Psoas muscle (tissue), 8 donors: ENCODE results near the gene C2CD4B. TPM values are rescaled to one million over a fixed set of nuclear protein-coding genes. Genes with fewer than 3 reads are reported as not detected.
A peak's percentile ranks its signal among the peaks of the same experiment; 100 is the strongest.

Experiments
- ATAC-seq, 4 donors: fragments of 200-7000 bp; cut with Tn5 transposase; one replicate each; pipeline ENCODE4 v1.9.1; 2020; ENCODE audit warnings: moderate library complexity in 3 of 4, mild to moderate bottlenecking in 2 of 4
- DNase-seq, 2 donors: peaks; one replicate each; pipeline ENCODE4 v3.0.0-alpha.2; 2020
- H3K27ac ChIP-seq: fragments of 200-600 bp; one replicate; pipeline ENCODE4 v1.8.0; 2022
- H3K27me3 ChIP-seq, 3 donors: fragments of 200-600 bp in 1 of 3; one replicate each; pipeline versions ENCODE4 v1.6.1 to v1.8.0; 2013 to 2022; ENCODE audit warnings: low read length in 2 of 3, mild to moderate bottlenecking in 2 of 3, moderate library complexity in 1 of 3; ENCODE audit not compliant: insufficient read depth in 3 of 3
- H3K36me3 ChIP-seq, 2 donors: fragments of 200-600 bp in 1 of 2; one replicate each; pipeline versions ENCODE4 v1.6.1 to v1.8.0; 2013 to 2022; ENCODE audit warnings: low read depth in 1 of 2, mild to moderate bottlenecking in 1 of 2, moderate library complexity in 1 of 2; ENCODE audit not compliant: insufficient read depth in 1 of 2
- H3K4me1 ChIP-seq: fragments of 200-600 bp; one replicate; pipeline ENCODE4 v1.8.0; 2022
- H3K4me3 ChIP-seq: fragments of 200-600 bp; one replicate; pipeline ENCODE4 v1.8.0; 2022; ENCODE audit warnings: mild to moderate bottlenecking
- H3K9me3 ChIP-seq: fragments of 200-600 bp; one replicate; pipeline ENCODE4 v1.8.0; 2022
- WGBS, 3 donors: extraction: QIAGEN DNeasy Blood & Tissue Kit; methylation state at CpG; one replicate each; pipeline versions ENCODE4 v1.1.6 to v1.1.7; 2013; 5-methylcytosine and 5-hydroxymethylcytosine counted together
- intact Hi-C, 2 donors: fragments of 100-400 bp; cut with DNase I; formaldehyde crosslinking; loops; one replicate each; pipeline versions ENCODE4 v1.11.0 to v1.14.2; 2022
- polyA plus RNA-seq, 3 donors: library from polyadenylated mRNA; stranded (reverse); fragments of 200-250 nt; gene quantifications; one replicate each; pipeline ENCODE4 v1.2.3, GENCODE V29; 2013
- total RNA-seq, 4 donors: library from RNA; stranded (reverse); fragmentation: NEBNext Ultra II Directional in 2 of 4; extraction: Animal tissue kit (Norgen Biotek cat#: 25700) in 2 of 4; gene quantifications; one replicate each; pipeline versions ENCODE4 v1.2.1 to v1.2.4, GENCODE V29; 2021 to 2023
- TF ChIP-seq, protein P1 (sequence below): fragments of 200-600 bp; IDR thresholded peaks from one replicate; pipeline ENCODE4 v1.8.0; 2022; ENCODE audit warnings: antibody characterized with exemption
- donor health status: healthy with polysubstance abuse.
- donor health status: DM: no; HTN: no; CAD: no; lungs with moderate emphysema.
- donor health status: Bipolar disorder and iron deficiency.
- donor health status: healthy.
- donor health status: DM: yes; HTN: yes; CAD: no.
- donor health status: DM: no; HTN: no; CAD: no.
- donor health status: DM: no; HTN: no; CAD: no.
- donor health status: DM: yes; HTN: yes; CAD: no.

C2CD4B gene
- total and polyA plus RNA-seq, 7 donors = 0.17 to 8.6 (median 1.0) TPM

DNA sequence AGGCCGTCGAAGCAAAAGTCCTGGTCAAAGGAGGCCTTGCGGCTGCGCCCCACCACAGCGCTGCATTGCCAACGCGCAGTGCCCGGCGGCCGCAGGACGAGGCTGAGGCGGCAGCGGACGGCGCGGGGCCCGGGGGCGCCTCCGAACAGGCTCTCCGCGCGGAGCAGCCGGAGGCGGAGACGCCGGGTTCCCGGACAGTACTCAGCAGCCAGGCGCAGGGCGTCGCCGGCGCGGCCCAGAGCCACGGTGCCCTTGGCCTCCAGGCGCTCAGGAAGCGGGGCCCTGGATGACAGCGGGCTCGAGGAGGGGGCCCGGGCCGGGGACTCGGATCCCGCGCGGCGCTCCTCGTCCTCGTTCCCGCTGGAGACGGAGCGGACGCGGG, 1.1 kb downstream of the C2CD4B start:
- WGBS, 3 donors = 1 to 2% (median 1%) methylated on average over 26 to 52 of the region's 52 CpGs
- Histone ChIP-seq H3K4me1 (no peaks in the 10 kb centered on the region), H3K4me3 (peak overlapping the region; percentile 66), H3K27me3 (peaks cover 0 to 52% (median 9%) of the 10 kb centered on the region in 3 donors), H3K9me3 (no peaks in the 10 kb centered on the region), H3K36me3 (no peaks in the 10 kb centered on the region), H3K27ac (peak overlapping the region; percentile 44)
- intact Hi-C loops = loop anchor here in 1 of 2 donors (5.0 kb wide), 1 partner anchor 37 kb away; no protein-coding TSS in a partner anchor
- no peak for DNase-seq
- ATAC-seq = peak; percentile 27 to 43 (median 36)
- TF ChIP-seq, protein P1, sequence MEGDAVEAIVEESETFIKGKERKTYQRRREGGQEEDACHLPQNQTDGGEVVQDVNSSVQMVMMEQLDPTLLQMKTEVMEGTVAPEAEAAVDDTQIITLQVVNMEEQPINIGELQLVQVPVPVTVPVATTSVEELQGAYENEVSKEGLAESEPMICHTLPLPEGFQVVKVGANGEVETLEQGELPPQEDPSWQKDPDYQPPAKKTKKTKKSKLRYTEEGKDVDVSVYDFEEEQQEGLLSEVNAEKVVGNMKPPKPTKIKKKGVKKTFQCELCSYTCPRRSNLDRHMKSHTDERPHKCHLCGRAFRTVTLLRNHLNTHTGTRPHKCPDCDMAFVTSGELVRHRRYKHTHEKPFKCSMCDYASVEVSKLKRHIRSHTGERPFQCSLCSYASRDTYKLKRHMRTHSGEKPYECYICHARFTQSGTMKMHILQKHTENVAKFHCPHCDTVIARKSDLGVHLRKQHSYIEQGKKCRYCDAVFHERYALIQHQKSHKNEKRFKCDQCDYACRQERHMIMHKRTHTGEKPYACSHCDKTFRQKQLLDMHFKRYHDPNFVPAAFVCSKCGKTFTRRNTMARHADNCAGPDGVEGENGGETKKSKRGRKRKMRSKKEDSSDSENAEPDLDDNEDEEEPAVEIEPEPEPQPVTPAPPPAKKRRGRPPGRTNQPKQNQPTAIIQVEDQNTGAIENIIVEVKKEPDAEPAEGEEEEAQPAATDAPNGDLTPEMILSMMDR = no peak

DNA sequence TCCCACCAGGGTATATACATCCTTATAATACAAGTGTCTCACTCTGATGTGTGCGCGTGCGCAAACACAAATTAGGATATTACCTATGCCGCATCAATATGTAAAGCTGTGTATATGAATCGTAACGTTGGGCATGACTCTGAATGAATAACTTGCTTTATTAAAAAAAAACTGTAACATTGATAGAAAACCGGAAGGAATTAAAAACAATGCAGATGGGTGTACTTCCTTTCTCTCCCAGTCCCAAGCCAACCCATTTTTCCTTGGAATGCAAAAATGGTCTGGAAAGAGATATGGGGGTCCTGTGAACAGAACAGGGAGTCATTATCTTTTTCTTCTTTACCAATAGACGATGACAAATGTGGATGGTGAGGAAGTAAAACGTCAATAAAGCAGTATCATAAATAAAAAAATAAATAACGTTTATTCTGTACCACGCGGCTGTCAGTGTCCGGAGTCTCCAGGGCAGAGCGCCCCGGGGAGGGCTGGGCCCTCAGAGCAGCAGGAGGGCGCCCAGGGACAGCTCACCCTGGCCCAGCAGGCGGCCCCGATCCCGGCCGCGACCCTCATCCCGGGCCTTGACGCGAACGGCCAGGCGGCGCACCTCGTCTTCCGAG, 1.6 kb downstream of the C2CD4B start:
- no peak for DNase-seq
- peak overlapping the region; percentile 66 for H3K4me3 ChIP-seq
- intact Hi-C loops = loop anchor here in 1 of 2 donors (5.0 kb wide), 1 partner anchor 36 kb away; no protein-coding TSS in a partner anchor
- H3K9me3 ChIP-seq = no peaks in the 10 kb centered on the region
- H3K27ac ChIP-seq = peak overlapping the region; percentile 44
- H3K27me3 ChIP-seq = peaks cover 0 to 57% (median 9%) of the 10 kb centered on the region in 3 donors
- 25 to 26% (median 25%) methylated on average over 28 to 29 of the region's 29 CpGs for WGBS, 3 donors
- H3K36me3 ChIP-seq = no peaks in the 10 kb centered on the region
- TF ChIP-seq, protein P1 = no peak
- no peaks in the 10 kb centered on the region for H3K4me1 ChIP-seq
- ATAC-seq = peak in 2 of 4 donors; percentile 32 to 46

DNA sequence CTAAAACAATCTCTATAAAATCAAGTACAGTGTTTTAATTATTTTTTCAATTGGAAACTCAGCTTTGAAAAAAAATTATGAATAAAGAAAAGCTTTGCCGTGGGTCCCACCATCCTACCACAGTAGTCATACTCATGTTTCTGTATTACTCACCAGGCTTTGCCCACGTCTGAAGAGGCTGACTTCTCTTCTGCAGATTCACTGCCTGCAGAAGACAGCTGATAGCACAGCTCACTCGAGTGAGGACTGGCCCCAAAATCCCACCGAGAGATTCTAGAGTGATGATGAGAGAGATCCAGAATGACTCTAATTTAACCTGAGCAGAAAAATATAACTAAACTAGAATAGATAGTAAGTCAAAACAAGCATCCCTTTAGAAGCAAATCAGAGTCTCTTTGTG, 11.9 kb downstream of the C2CD4B start:
- TF ChIP-seq, protein P1 = no peak
- intact Hi-C loops = no loop called here
- no peaks in the 10 kb centered on the region for H3K27me3 ChIP-seq
- no peak overlapping the region for H3K4me3 ChIP-seq
- H3K9me3 ChIP-seq = no peaks in the 10 kb centered on the region
- H3K27ac ChIP-seq = no peak overlapping the region
- DNase-seq = no peak
- no peak for ATAC-seq
- no peaks in the 10 kb centered on the region for H3K36me3 ChIP-seq
- no peaks in the 10 kb centered on the region for H3K4me1 ChIP-seq
- WGBS, 3 donors = 51 to 57% (median 53%) methylated on average over 4 of the region's 4 CpGs

DNA sequence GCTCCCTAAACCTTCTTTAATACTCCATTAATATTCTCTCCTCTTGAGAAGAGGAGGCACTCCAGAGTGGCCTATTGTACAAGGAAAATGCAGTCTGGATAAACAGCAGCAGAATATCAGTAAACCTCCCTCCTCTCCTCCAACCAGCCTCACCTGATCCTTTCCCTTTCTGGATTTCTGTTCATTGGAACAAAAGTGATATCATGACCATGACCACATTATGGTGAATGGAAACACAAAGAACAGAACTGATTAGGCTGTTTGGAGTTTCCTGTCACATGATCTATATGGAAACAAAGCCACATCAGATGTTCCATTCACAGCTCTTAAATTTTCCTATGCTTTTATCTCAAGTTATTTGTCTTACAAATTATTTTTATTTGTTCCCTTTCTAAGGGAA, 14.6 kb downstream of the C2CD4B start:
- Histone ChIP-seq H3K4me3 (no peak overlapping the region), H3K4me1 (no peaks in the 10 kb centered on the region), H3K9me3 (no peaks in the 10 kb centered on the region), H3K36me3 (no peaks in the 10 kb centered on the region), H3K27me3 (no peaks in the 10 kb centered on the region), H3K27ac (no peak overlapping the region)
- intact Hi-C loops = no loop called here
- ATAC-seq = no peak
- DNase-seq = no peak
- TF ChIP-seq, protein P1 = no peak

DNA sequence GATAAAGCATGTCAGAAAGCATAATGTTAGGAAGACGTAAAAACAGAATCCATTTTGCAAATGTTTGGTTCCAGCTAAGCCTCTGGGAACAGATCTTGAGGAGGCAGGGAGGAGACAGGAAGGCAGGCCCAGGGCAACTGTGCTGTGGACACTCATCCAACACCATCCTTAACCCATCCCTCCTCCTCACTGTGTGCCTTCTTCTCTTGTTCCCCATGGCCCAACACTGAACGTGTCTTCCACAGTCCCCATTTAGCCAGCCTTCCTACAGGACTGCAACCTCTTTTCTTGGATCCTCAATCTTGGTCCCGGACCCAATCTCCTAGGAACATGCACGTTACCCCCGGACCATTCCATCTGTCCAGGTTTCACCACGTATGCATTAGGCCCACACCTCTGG, 15.4 kb downstream of the C2CD4B start:
- TF ChIP-seq, protein P1 = no peak
- intact Hi-C loops = no loop called here
- Histone ChIP-seq H3K9me3 (no peaks in the 10 kb centered on the region), H3K27ac (no peak overlapping the region), H3K36me3 (no peaks in the 10 kb centered on the region), H3K4me3 (no peak overlapping the region), H3K4me1 (no peaks in the 10 kb centered on the region), H3K27me3 (no peaks in the 10 kb centered on the region)
- 93 to 95% (median 95%) methylated on average over 6 of the region's 6 CpGs for WGBS, 3 donors
- no peak for DNase-seq
- no peak for ATAC-seq
